HG03342 (cell line): ENCODE measurements around the gene HSPA4.
A peak's percentile ranks its signal among the peaks of the same experiment; 100 is the strongest.
"Not testable (repeated sequence)": the region's sequence is repeated elsewhere in the genome, so short reads cannot be mapped to it uniquely, and the experiment has no call there.

Experiments
- ATAC-seq: cut with Tn5 transposase; IDR thresholded peaks from one replicate; pipeline ENCODE4 v1.9.1; 2021; ENCODE audit warnings: mild to moderate bottlenecking, moderate library complexity; ENCODE audit not compliant: unreplicated experiment

HSPA4 gene

GRCh38 chr5:133051542-133052316 lies at the start of gene HSPA4:
HSPA4 (plus strand) TSS chr5:133052013; CDS start chr5:133052251, 238 bp downstream.
- ATAC-seq = peak; percentile 79

- no peak for ATAC-seq
Measured at GRCh38 chr5:133006653-133007052, 45.2 kb upstream of the HSPA4 start.

- not testable (repeated sequence) for ATAC-seq
Measured at GRCh38 chr5:133008455-133008854, 43.4 kb upstream of the HSPA4 start.

- no peak for ATAC-seq
Measured at GRCh38 chr5:133015466-133015865, 36.3 kb upstream of the HSPA4 start.

GRCh38 chr5:133017964-133018363 lies 33.8 kb upstream of the HSPA4 start:
- ATAC-seq = no peak

- ATAC-seq = not testable (repeated sequence)
Measured at GRCh38 chr5:133019471-133019870, 32.3 kb upstream of the HSPA4 start.

- ATAC-seq = peak; percentile 96
Measured at GRCh38 chr5:133025804-133026663, 25.8 kb upstream of the HSPA4 start, which contains the start of gene ZCCHC10. ZCCHC10 (minus strand) TSS chr5:133026549; CDS start chr5:133026537, 12 bp downstream.

GRCh38 chr5:133026664-133027153 lies 25.1 kb upstream of the HSPA4 start:
- no peak for ATAC-seq

- ATAC-seq = no peak
Measured at GRCh38 chr5:133029416-133029815, 22.4 kb upstream of the HSPA4 start.

- no peak for ATAC-seq
Measured at GRCh38 chr5:133030343-133031005, 21.3 kb upstream of the HSPA4 start.

GRCh38 chr5:133032852-133033742 lies 18.7 kb upstream of the HSPA4 start:
- ATAC-seq = peak; percentile 74

- ATAC-seq = no peak
Measured at GRCh38 chr5:133034064-133034463, 17.7 kb upstream of the HSPA4 start.

- ATAC-seq = no peak
Measured at GRCh38 chr5:133035224-133035623, 16.6 kb upstream of the HSPA4 start.

- not testable (repeated sequence) for ATAC-seq
Measured at GRCh38 chr5:133036677-133037076, 15.1 kb upstream of the HSPA4 start.

GRCh38 chr5:133041157-133041784 lies 10.5 kb upstream of the HSPA4 start:
- no peak for ATAC-seq

GRCh38 chr5:133041910-133042309 lies 9.9 kb upstream of the HSPA4 start:
- no peak for ATAC-seq

- not testable (repeated sequence) for ATAC-seq
Measured at GRCh38 chr5:133046560-133046959, 5.3 kb upstream of the HSPA4 start.

GRCh38 chr5:133047404-133047803 lies 4.4 kb upstream of the HSPA4 start:
- no peak for ATAC-seq

- no peak for ATAC-seq
Measured at GRCh38 chr5:133048993-133049725, 2.7 kb upstream of the HSPA4 start.
